ENCODE data around the gene FGF12.

The FGF12 gene

DNA sequence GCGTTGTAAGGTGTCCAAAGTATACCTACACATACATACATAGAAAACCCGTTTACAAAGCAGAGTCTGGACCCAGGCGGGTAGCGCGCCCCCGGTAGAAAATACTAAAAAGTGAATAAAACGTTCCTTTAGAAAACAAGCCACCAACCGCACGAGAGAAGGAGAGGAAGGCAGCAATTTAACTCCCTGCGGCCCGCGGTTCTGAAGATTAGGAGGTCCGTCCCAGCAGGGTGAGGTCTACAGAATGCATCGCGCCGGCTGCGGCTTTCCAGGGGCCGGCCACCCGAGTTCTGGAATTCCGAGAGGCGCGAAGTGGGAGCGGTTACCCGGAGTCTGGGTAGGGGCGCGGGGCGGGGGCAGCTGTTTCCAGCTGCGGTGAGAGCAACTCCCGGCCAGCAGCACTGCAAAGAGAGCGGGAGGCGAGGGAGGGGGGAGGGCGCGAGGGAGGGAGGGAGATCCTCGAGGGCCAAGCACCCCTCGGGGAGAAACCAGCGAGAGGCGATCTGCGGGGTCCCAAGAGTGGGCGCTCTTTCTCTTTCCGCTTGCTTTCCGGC is 318.6 kb downstream of the FGF12 start:
- H3K27me3 ChIP-seq (ENCODE audit: low read depth, low read length) = peaks cover 3% of the 10 kb centered on the region
- peaks cover 0 to 27% of the 10 kb centered on the region in 2 donors for H3K4me1 ChIP-seq (ENCODE audit: control insufficient read depth in 1 of 2, insufficient read depth in 2 of 2, low read length in 2 of 2)
- H3K27ac ChIP-seq (ENCODE audit: low read length) = no peak overlapping the region
- no peaks in the 10 kb centered on the region for H3K9me3 ChIP-seq (ENCODE audit: control insufficient read depth in 1 of 2, low read length in 2 of 2)
- no peaks in the 10 kb centered on the region for H3K36me3 ChIP-seq (ENCODE audit: control insufficient read depth in 1 of 2, insufficient read depth in 2 of 2, low read length in 2 of 2)
- peak overlapping the region; percentile 37 to 85 for H3K4me3 ChIP-seq (ENCODE audit: low read depth in 1 of 2, low read length in 2 of 2)

DNA sequence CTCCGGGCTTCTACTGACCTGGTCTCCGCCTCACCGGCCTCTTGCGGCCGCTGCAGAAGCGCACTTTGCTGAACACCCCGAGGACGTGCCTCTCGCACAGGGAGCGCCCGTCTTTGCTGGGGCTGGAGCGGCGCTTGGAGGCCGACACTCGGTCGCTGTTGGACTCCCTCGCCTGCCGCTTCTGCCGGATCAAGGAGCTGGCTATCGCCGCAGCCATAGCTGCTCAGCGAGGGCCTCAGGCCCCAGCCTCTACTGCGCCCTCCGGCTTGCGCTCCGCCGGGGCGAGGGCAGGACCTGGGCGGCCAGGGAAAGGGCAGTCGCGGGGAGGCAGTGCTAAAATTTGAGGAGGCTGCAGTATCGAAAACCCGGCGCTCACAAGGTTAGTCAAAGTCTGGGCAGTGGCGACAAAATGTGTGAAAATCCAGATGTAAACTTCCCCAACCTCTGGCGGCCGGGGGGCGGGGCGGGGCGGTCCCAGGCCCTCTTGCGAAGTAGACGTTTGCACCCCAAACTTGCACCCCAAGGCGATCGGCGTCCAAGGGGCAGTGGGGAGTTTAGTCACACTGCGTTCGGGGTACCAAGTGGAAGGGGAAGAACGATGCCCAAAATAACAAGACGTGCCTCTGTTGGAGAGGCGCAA is 319.2 kb downstream of the FGF12 start:
- Histone ChIP-seq H3K27me3 (ENCODE audit: low read depth, low read length) (peaks cover 3% of the 10 kb centered on the region), H3K4me3 (ENCODE audit: low read depth in 1 of 2, low read length in 2 of 2) (peak overlapping the region; percentile 37 to 85), H3K9me3 (ENCODE audit: control insufficient read depth in 1 of 2, low read length in 2 of 2) (no peaks in the 10 kb centered on the region), H3K4me1 (ENCODE audit: control insufficient read depth in 1 of 2, insufficient read depth in 2 of 2, low read length in 2 of 2) (peaks cover 0 to 27% of the 10 kb centered on the region in 2 donors), H3K36me3 (ENCODE audit: control insufficient read depth in 1 of 2, insufficient read depth in 2 of 2, low read length in 2 of 2) (no peaks in the 10 kb centered on the region), H3K27ac (ENCODE audit: low read length) (no peak overlapping the region)

DNA sequence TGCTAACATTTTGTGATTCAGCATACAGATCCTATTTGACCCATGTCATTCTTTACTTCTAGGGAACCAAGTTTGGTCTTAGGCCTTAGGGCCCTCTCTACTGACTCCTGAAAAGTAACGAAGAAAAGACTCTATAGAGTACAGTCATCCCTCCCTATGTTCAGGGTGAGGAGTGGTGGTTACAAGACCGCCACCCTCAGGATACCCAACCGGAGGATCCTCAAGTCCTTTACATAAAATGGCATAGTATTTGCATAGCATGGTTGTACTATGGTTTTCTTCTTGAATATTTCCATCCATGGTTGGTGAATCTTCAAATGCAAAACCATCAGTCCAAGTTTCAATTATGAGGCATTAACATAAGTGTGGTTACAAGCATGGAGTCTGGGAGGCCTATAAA is 327.6 kb downstream of the FGF12 start:
- H3K36me3 ChIP-seq (ENCODE audit: control insufficient read depth in 1 of 2, insufficient read depth in 2 of 2, low read length in 2 of 2) = no peaks in the 10 kb centered on the region
- no peak overlapping the region for H3K27ac ChIP-seq (ENCODE audit: low read length)
- H3K9me3 ChIP-seq (ENCODE audit: control insufficient read depth in 1 of 2, low read length in 2 of 2) = no peaks in the 10 kb centered on the region
- no peaks in the 10 kb centered on the region for H3K27me3 ChIP-seq (ENCODE audit: low read depth, low read length)
- no peaks in the 10 kb centered on the region for H3K4me1 ChIP-seq (ENCODE audit: control insufficient read depth in 1 of 2, insufficient read depth in 2 of 2, low read length in 2 of 2)
- H3K4me3 ChIP-seq (ENCODE audit: low read depth in 1 of 2, low read length in 2 of 2) = no peak overlapping the region

DNA sequence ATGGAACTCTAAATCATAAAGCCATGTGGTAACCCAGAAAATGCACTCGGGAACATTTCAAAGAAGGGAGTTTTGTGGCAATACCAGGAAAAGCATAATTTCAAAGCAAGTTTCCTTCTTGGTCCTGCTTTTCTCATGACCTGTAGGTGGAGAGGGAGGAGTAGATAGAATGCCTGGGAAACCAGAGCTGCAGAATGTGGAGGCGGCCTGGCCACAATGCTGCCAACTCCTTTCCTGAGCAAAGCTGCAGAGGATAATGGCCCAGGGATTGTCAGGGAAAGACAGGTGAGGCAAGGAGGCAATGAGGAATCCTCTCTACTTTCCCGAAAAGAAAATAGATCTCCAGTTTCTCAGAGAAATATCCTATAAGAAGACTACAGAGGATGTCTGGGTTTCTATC is 330.3 kb downstream of the FGF12 start:
- no peaks in the 10 kb centered on the region for H3K36me3 ChIP-seq (ENCODE audit: control insufficient read depth in 1 of 2, insufficient read depth in 2 of 2, low read length in 2 of 2)
- H3K4me3 ChIP-seq (ENCODE audit: low read depth in 1 of 2, low read length in 2 of 2) = no peak overlapping the region
- no peaks in the 10 kb centered on the region for H3K27me3 ChIP-seq (ENCODE audit: low read depth, low read length)
- H3K27ac ChIP-seq (ENCODE audit: low read length) = no peak overlapping the region
- no peaks in the 10 kb centered on the region for H3K9me3 ChIP-seq (ENCODE audit: control insufficient read depth in 1 of 2, low read length in 2 of 2)
- no peaks in the 10 kb centered on the region for H3K4me1 ChIP-seq (ENCODE audit: control insufficient read depth in 1 of 2, insufficient read depth in 2 of 2, low read length in 2 of 2)

DNA sequence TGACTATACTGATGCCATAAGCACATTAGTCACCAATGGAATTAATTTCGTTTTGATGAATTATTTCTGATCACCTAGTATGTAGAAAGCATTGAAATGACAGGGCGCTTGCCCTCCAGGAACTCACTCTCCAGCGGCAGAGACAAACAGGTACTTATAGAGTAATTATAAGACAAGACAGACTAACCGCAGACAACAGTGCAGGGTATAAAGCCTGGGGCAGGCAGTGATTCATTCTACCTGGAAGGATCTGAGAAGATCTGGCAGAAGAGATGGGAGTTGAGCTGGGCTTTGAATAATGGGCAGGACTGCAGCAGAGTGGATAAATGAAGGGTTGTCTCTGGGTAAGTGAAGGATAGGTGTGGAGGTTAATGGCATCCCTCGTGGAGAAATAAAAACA is 331.8 kb downstream of the FGF12 start:
- Histone ChIP-seq H3K9me3 (ENCODE audit: control insufficient read depth in 1 of 2, low read length in 2 of 2) (no peaks in the 10 kb centered on the region), H3K27ac (ENCODE audit: low read length) (no peak overlapping the region), H3K36me3 (ENCODE audit: control insufficient read depth in 1 of 2, insufficient read depth in 2 of 2, low read length in 2 of 2) (no peaks in the 10 kb centered on the region), H3K4me3 (ENCODE audit: low read depth in 1 of 2, low read length in 2 of 2) (no peak overlapping the region), H3K4me1 (ENCODE audit: control insufficient read depth in 1 of 2, insufficient read depth in 2 of 2, low read length in 2 of 2) (no peaks in the 10 kb centered on the region), H3K27me3 (ENCODE audit: low read depth, low read length) (no peaks in the 10 kb centered on the region)

DNA sequence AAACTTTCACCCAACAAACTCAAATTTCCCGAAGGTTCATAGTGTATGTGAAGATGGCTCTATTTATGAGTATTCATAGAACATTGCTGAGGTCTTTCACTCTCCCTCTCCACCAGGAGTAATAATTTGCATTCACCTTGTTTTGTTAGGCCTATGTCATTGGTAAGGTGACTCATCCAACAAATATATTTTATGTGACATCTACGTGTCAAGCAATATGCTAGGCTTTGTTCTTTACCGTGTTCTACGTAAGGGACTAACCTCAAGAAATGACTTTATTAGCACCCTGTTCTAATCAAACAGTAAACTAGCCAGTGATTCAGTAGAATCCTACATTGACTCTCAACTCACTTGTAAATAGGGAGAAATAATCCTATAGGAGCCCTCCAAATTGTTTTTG is 334.4 kb downstream of the FGF12 start:
- no peaks in the 10 kb centered on the region for H3K9me3 ChIP-seq (ENCODE audit: control insufficient read depth in 1 of 2, low read length in 2 of 2)
- no peak overlapping the region for H3K27ac ChIP-seq (ENCODE audit: low read length)
- H3K4me1 ChIP-seq (ENCODE audit: control insufficient read depth in 1 of 2, insufficient read depth in 2 of 2, low read length in 2 of 2) = no peaks in the 10 kb centered on the region
- H3K36me3 ChIP-seq (ENCODE audit: control insufficient read depth in 1 of 2, insufficient read depth in 2 of 2, low read length in 2 of 2) = no peaks in the 10 kb centered on the region
- H3K4me3 ChIP-seq (ENCODE audit: low read depth in 1 of 2, low read length in 2 of 2) = no peak overlapping the region
- no peaks in the 10 kb centered on the region for H3K27me3 ChIP-seq (ENCODE audit: low read depth, low read length)

DNA sequence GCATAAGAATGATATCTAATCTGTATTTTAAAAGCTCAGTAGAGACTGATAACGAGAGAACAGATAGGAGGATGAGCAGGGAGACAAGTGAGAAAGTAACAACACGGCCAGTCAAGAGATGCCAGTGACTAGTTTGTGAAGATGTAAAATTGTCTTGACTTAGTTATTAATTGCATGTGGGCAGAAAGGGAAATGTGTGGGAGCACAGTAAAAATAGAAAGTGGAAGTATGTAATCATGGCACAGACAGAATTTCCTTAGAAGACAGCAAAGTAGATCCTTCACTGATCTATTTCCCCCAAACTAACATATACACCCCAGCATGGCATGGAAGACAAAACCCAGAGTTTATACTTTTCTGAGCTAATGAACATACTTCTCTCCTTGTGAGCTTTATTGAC is 344.5 kb downstream of the FGF12 start:
- no peak overlapping the region for H3K4me3 ChIP-seq (ENCODE audit: low read depth in 1 of 2, low read length in 2 of 2)
- H3K36me3 ChIP-seq (ENCODE audit: control insufficient read depth in 1 of 2, insufficient read depth in 2 of 2, low read length in 2 of 2) = no peaks in the 10 kb centered on the region
- no peaks in the 10 kb centered on the region for H3K9me3 ChIP-seq (ENCODE audit: control insufficient read depth in 1 of 2, low read length in 2 of 2)
- no peaks in the 10 kb centered on the region for H3K4me1 ChIP-seq (ENCODE audit: control insufficient read depth in 1 of 2, insufficient read depth in 2 of 2, low read length in 2 of 2)
- H3K27me3 ChIP-seq (ENCODE audit: low read depth, low read length) = no peaks in the 10 kb centered on the region
- no peak overlapping the region for H3K27ac ChIP-seq (ENCODE audit: low read length)

DNA sequence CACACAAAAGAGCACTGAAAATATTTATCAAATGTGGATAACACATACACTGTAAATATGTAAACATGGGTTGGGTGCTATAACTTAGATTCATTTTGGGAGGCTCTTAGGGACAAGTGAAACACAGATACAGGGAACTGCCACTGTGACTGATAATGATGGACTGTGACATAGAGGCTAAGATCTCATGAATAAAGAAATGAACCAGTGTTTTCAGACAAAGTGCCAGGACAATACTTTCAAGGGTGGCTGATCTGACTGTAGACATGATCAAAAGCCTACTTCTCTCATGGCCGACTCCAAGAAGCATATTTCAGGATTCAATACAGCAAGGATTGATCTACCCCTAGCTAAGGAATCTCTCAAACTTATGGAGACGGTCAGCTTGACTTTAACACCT is 353.8 kb downstream of the FGF12 start:
- no peaks in the 10 kb centered on the region for H3K36me3 ChIP-seq (ENCODE audit: control insufficient read depth in 1 of 2, insufficient read depth in 2 of 2, low read length in 2 of 2)
- H3K4me3 ChIP-seq (ENCODE audit: low read depth in 1 of 2, low read length in 2 of 2) = no peak overlapping the region

DNA sequence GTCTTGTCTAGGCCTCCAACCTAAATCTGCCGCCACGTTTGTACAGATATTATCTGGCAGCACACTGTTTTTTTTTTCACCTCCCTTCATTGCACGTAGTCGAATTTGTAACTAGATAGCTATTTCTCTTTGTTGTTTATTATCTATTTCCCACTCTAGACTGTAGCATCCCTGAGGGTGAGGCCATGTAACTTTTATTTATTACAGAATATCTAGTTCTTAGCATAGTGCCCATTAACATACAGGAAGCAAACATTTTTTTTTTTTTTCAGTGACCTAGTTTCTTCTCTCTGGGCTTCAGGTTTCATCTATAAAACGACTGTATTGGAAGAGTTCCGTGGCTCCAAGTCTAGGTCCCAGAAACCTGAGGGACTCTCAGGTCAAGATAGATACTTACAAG is 354.3 kb downstream of the FGF12 start:
- H3K36me3 ChIP-seq (ENCODE audit: control insufficient read depth in 1 of 2, insufficient read depth in 2 of 2, low read length in 2 of 2) = no peaks in the 10 kb centered on the region
- no peak overlapping the region for H3K4me3 ChIP-seq (ENCODE audit: low read depth in 1 of 2, low read length in 2 of 2)
- no peaks in the 10 kb centered on the region for H3K4me1 ChIP-seq (ENCODE audit: control insufficient read depth in 1 of 2, insufficient read depth in 2 of 2, low read length in 2 of 2)
- no peaks in the 10 kb centered on the region for H3K9me3 ChIP-seq (ENCODE audit: control insufficient read depth in 1 of 2, low read length in 2 of 2)
- no peak overlapping the region for H3K27ac ChIP-seq (ENCODE audit: low read length)
- no peaks in the 10 kb centered on the region for H3K27me3 ChIP-seq (ENCODE audit: low read depth, low read length)

More for the DNA sequence above, 353.8 kb downstream of the FGF12 start:
- Histone ChIP-seq H3K9me3 (ENCODE audit: control insufficient read depth in 1 of 2, low read length in 2 of 2) (no peaks in the 10 kb centered on the region), H3K27me3 (ENCODE audit: low read depth, low read length) (no peaks in the 10 kb centered on the region), H3K4me1 (ENCODE audit: control insufficient read depth in 1 of 2, insufficient read depth in 2 of 2, low read length in 2 of 2) (no peaks in the 10 kb centered on the region), H3K27ac (ENCODE audit: low read length) (no peak overlapping the region)

DNA sequence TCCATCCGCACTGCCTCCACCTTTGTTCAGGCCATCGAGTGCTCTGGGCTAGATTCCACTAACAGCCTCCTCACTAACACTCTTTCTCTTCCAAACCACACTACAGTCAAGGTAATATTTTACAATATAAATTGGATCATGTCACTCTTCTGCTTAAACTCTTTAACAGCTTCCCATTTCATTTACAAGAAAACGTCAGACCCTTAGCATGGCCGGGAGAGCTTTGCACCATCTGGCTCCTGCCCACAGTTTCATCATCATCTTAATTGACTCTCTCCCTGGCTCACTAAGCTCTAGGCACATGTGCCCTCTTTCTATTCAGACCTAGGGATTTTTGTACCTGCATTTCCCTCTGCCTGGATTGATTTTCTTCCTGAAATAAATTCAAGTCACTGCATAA is 354.7 kb downstream of the FGF12 start:
- Histone ChIP-seq H3K27ac (ENCODE audit: low read length) (no peak overlapping the region), H3K4me3 (ENCODE audit: low read depth in 1 of 2, low read length in 2 of 2) (no peak overlapping the region), H3K4me1 (ENCODE audit: control insufficient read depth in 1 of 2, insufficient read depth in 2 of 2, low read length in 2 of 2) (no peaks in the 10 kb centered on the region), H3K9me3 (ENCODE audit: control insufficient read depth in 1 of 2, low read length in 2 of 2) (no peaks in the 10 kb centered on the region), H3K36me3 (ENCODE audit: control insufficient read depth in 1 of 2, insufficient read depth in 2 of 2, low read length in 2 of 2) (no peaks in the 10 kb centered on the region), H3K27me3 (ENCODE audit: low read depth, low read length) (no peaks in the 10 kb centered on the region)

DNA sequence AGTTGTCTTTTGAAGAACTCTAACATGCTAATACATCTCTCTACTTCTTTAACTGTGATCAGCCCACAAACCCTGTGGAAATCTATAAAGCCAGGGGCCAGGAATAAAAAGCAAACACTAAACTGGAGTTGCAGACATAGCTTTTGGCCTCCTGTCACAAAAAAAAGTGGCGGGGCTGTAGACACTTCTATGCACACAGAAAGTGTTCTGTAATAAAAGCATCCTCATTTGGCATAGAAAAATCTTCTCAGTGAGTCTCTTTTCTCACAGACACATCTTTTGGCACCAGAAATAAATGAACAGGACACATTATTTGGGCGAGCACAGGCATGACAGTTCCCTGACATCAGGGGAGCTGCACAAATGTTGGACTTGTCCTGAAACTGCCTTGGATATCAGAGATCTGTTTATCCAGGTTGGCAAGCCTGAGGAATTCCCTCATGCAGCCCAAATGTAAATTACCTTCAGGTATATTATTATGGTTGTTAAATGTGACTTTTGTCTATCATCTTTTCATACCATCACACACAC is 355.4 kb downstream of the FGF12 start:
- no peaks in the 10 kb centered on the region for H3K27me3 ChIP-seq (ENCODE audit: low read depth, low read length)
- no peaks in the 10 kb centered on the region for H3K36me3 ChIP-seq (ENCODE audit: control insufficient read depth in 1 of 2, insufficient read depth in 2 of 2, low read length in 2 of 2)
- H3K4me1 ChIP-seq (ENCODE audit: control insufficient read depth in 1 of 2, insufficient read depth in 2 of 2, low read length in 2 of 2) = no peaks in the 10 kb centered on the region
- H3K4me3 ChIP-seq (ENCODE audit: low read depth in 1 of 2, low read length in 2 of 2) = no peak overlapping the region
- H3K27ac ChIP-seq (ENCODE audit: low read length) = no peak overlapping the region
- no peaks in the 10 kb centered on the region for H3K9me3 ChIP-seq (ENCODE audit: control insufficient read depth in 1 of 2, low read length in 2 of 2)

DNA sequence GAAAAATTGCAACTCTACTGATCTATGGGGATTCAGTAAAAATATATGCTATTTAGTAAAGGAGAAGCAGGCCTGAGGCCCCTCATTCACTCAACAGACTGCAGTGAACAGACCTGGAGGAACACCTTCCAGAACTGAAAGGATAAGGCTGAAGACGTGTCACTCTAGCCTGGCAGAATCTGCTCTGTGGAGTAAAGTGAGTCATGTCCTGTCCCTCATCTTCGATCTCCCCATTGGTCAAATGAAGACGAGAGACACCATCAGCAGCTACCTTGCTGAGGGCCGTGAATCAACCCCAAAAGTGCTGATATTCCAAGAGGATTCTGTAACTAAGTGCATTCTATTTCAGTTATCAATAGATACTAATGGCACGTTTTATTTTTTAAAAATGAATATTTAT is 359.7 kb downstream of the FGF12 start:
- H3K27ac ChIP-seq (ENCODE audit: low read length) = no peak overlapping the region
- H3K4me3 ChIP-seq (ENCODE audit: low read depth in 1 of 2, low read length in 2 of 2) = no peak overlapping the region
- no peaks in the 10 kb centered on the region for H3K9me3 ChIP-seq (ENCODE audit: control insufficient read depth in 1 of 2, low read length in 2 of 2)
- no peaks in the 10 kb centered on the region for H3K4me1 ChIP-seq (ENCODE audit: control insufficient read depth in 1 of 2, insufficient read depth in 2 of 2, low read length in 2 of 2)
- no peaks in the 10 kb centered on the region for H3K36me3 ChIP-seq (ENCODE audit: control insufficient read depth in 1 of 2, insufficient read depth in 2 of 2, low read length in 2 of 2)
- H3K27me3 ChIP-seq (ENCODE audit: low read depth, low read length) = no peaks in the 10 kb centered on the region

All from muscle layer of duodenum (tissue), 2 donors.